HCT116 (cell line): Measurements from ENCODE around the gene FRMPD1. TPM values are rescaled to one million over a fixed set of nuclear protein-coding genes. Genes with fewer than 3 reads are reported as not detected.

Experiments
- ATAC-seq: fragments of 200-7000 bp; cut with Tn5 transposase; 2 replicates; pipeline ENCODE4 v1.9.1; 2020; ENCODE audit warnings: mild to moderate bottlenecking, moderate library complexity
- BruUV-seq: library from RNA; stranded (reverse); fragments of 400-500 nt; replicated peaks from 2 replicates; lab custom pipeline; 2021; lab: Mats Ljungman, UMichigan
- CTCF ChIA-PET: fragments of 300-600 bp; sonication (Branson Sonifier 250); formaldehyde crosslinking; loops from one replicate; lab custom pipeline; 2021; ENCODE audit warnings: antibody characterized with exemption; lab: Charles Lee
- POLR2A ChIA-PET: fragments of 300-600, 350-600 bp; sonication (Branson Sonifier 250); formaldehyde crosslinking; loops from one replicate; lab custom pipeline; 2021; ENCODE audit warnings: antibody characterized with exemption; lab: Charles Lee
- RAD21 ChIA-PET, 2 experiments: fragments of 300-600 bp; sonication (Branson Sonifier 250); formaldehyde crosslinking; loops; one replicate each; lab custom pipeline; 2023; ENCODE audit warnings: low total read pairs in 2 of 2; ENCODE audit not compliant: uncharacterized antibody in 2 of 2, unreplicated experiment in 2 of 2, low non-redundant PET in 1 of 2; lab: Charles Lee
- DNase-seq: peaks from one replicate; pipeline ENCODE4 v3.0.0-alpha.2; 2010; ENCODE audit warnings: low read depth, low spot score
- H2AFZ ChIP-seq: fragments of 200-600 bp; shearing (Covaris generic), sonication (generic); 2 replicates; pipeline ENCODE4 v1.6.1; 2017; ENCODE audit warnings: low read depth, mixed run types, mixed read lengths, antibody characterized with exemption, low read length; ENCODE audit not compliant: poor library complexity, severe bottlenecking
- H3K27ac ChIP-seq: 2 replicates; pipeline ENCODE4 v1.5.1; 2012; ENCODE audit warnings: low read depth, low read length
- H3K27me3 ChIP-seq: fragments of 200-600 bp; sonication (generic); 2 replicates; pipeline ENCODE4 v1.6.1; 2016; ENCODE audit warnings: mixed run types, low read length, mixed read lengths; ENCODE audit not compliant: insufficient read depth
- H3K36me3 ChIP-seq, 2 experiments: fragments of 200-500 bp in 1 of 2; fragments of 200-600 bp in 1 of 2; sonication (Bioruptor generic) in 1 of 2; sonication (generic) in 1 of 2; 2 replicates each; pipeline versions ENCODE4 v1.5.1 to v1.6.1; 2014 to 2016; ENCODE audit warnings: low read length in 2 of 2, inconsistent platforms in 1 of 2, mixed read lengths in 1 of 2, mixed run types in 1 of 2; ENCODE audit not compliant: insufficient read depth in 2 of 2, control insufficient read depth in 1 of 2
- H3K4me1 ChIP-seq, 2 experiments: fragments of 200-600 bp in 1 of 2; sonication (generic) in 1 of 2; 2 replicates each; pipeline versions ENCODE4 v1.5.1 to v1.6.1; 2012 to 2017; ENCODE audit warnings: low read length in 2 of 2, inconsistent platforms in 1 of 2, mild to moderate bottlenecking in 1 of 2, mixed read lengths in 1 of 2, mixed run types in 1 of 2, moderate library complexity in 1 of 2; ENCODE audit not compliant: insufficient read depth in 2 of 2, control insufficient read depth in 1 of 2
- H3K4me2 ChIP-seq: fragments of 200-600 bp; sonication (generic); 2 replicates; pipeline ENCODE4 v1.6.1; 2017; ENCODE audit warnings: mixed run types, low read length, mixed read lengths
- H3K4me3 ChIP-seq, 2 experiments: fragments of 200-600 bp in 1 of 2; sonication (generic) in 1 of 2; replicated peaks in 1 of 2; 2 replicates each; pipeline ENCODE4 v1.5.1; 2011 to 2016; ENCODE audit warnings: low read length in 2 of 2, control low read depth in 1 of 2, low read depth in 1 of 2, mild to moderate bottlenecking in 1 of 2, mixed read lengths in 1 of 2, mixed run types in 1 of 2
- H3K79me2 ChIP-seq: fragments of 200-600 bp; sonication (generic); 2 replicates; pipeline ENCODE4 v1.6.1; 2017; ENCODE audit warnings: mild to moderate bottlenecking, mixed run types, low read length, moderate library complexity, mixed read lengths; ENCODE audit not compliant: insufficient read depth
- H3K9ac ChIP-seq: fragments of 200-600 bp; sonication (generic); 2 replicates; pipeline ENCODE4 v1.6.1; 2016; ENCODE audit warnings: low read length, mixed read lengths
- H3K9me2 ChIP-seq: fragments of 200-600 bp; sonication (generic), shearing (Covaris generic); 2 replicates; pipeline ENCODE4 v1.6.1; 2017; ENCODE audit warnings: mixed run types, mild to moderate bottlenecking, moderate library complexity; ENCODE audit not compliant: insufficient read depth
- H3K9me3 ChIP-seq, 2 experiments: fragments of 200-500 bp in 1 of 2; fragments of 200-600 bp in 1 of 2; sonication (Bioruptor generic) in 1 of 2; sonication (generic) in 1 of 2; 2 replicates each; pipeline ENCODE4 v1.6.1; 2014 to 2017; ENCODE audit warnings: low read length in 2 of 2, mixed read lengths in 2 of 2, inconsistent platforms in 1 of 2, low read depth in 1 of 2, mild to moderate bottlenecking in 1 of 2, mixed run types in 1 of 2, moderate library complexity in 1 of 2; ENCODE audit not compliant: control insufficient read depth in 1 of 2, insufficient read depth in 1 of 2
- H4K20me1 ChIP-seq: fragments of 200-600 bp; sonication (generic), shearing (Covaris generic); 2 replicates; pipeline ENCODE4 v1.6.1; 2017; ENCODE audit warnings: mixed run types, mild to moderate bottlenecking, moderate library complexity; ENCODE audit not compliant: insufficient read depth
- CBX3 ChIP-seq: IDR thresholded peaks from 2 replicates; pipeline ENCODE4 v1.6.1; 2012; ENCODE audit warnings: low read depth
- CEBPB ChIP-seq: IDR thresholded peaks from 2 replicates; pipeline ENCODE4 v1.6.1; 2012; ENCODE audit warnings: low read depth
- POLR2AphosphoS5 ChIP-seq: IDR thresholded peaks from 2 replicates; pipeline ENCODE4 v1.6.1; 2011; ENCODE audit warnings: mild to moderate bottlenecking, low read depth, low read length, moderate library complexity
- SIN3A ChIP-seq: IDR thresholded peaks from 2 replicates; pipeline ENCODE4 v1.6.1; 2012; ENCODE audit warnings: low read depth
- SP1 ChIP-seq: IDR thresholded peaks from 2 replicates; pipeline ENCODE4 v1.6.1; 2012; ENCODE audit warnings: low read depth
- TCF7L2 ChIP-seq: IDR thresholded peaks from 2 replicates; pipeline ENCODE4 v1.7.0; 2011; ENCODE audit warnings: borderline replicate concordance, inconsistent platforms; ENCODE audit not compliant: insufficient read depth, insufficient read length; ENCODE audit errors: extremely low read depth
- ZFX ChIP-seq: fragments of 450-650 bp; IDR thresholded peaks from 2 replicates; pipeline ENCODE4 v1.6.1; 2017
- intact Hi-C: fragments of 100-400 bp; cut with micrococcal nuclease; formaldehyde crosslinking; loops from 2 replicates; pipeline ENCODE4 v1.10.0; 2022
- total RNA-seq: library from RNA; stranded (reverse); gene quantifications from one replicate; pipeline ENCODE4 v1.2.1, GENCODE V29; 2021; ENCODE audit not compliant: unreplicated experiment

Gene FRMPD1
- total RNA-seq, 1 experiment from 2014 or later: 0.52 TPM

- RAD21 ChIA-PET: no interaction called here
- H3K27ac ChIP-seq: no peak overlapping the region
- H3K4me1 ChIP-seq: no peaks in the 10 kb centered on the region
- H3K27me3 ChIP-seq: peaks cover 11% of the 10 kb centered on the region
- no peaks in the 10 kb centered on the region for H4K20me1 ChIP-seq
- H3K79me2 ChIP-seq: no peaks in the 10 kb centered on the region
- no peak overlapping the region for H3K4me2 ChIP-seq
- DNase-seq (no peak), ATAC-seq (no peak)
- H3K9me3 ChIP-seq: no peaks in the 10 kb centered on the region
- POLR2A ChIA-PET: no interaction called here
- H3K9me2 ChIP-seq: no peaks in the 10 kb centered on the region
- H2AFZ ChIP-seq: no peak overlapping the region
- TF ChIP-seq TCF7L2: no peak
- no peak for TF ChIP-seq SP1
- no peak for TF ChIP-seq SIN3A
- no peak for TF ChIP-seq CEBPB
- no peak for TF ChIP-seq ZFX
- H3K9ac ChIP-seq: no peak overlapping the region
- H3K4me3 ChIP-seq: no peak overlapping the region
- CTCF ChIA-PET: no interaction called here
- no peaks in the 10 kb centered on the region for H3K36me3 ChIP-seq
- intact Hi-C loops: no loop called here
- no TSS peak for BruUV-seq
Measured at GRCh38 chr9:37694355-37694754, 43.6 kb downstream of the FRMPD1 start.

- H4K20me1 ChIP-seq: no peaks in the 10 kb centered on the region
- ATAC-seq: no peak
Measured at GRCh38 chr9:37696528-37696927, 45.8 kb downstream of the FRMPD1 start.

More at GRCh38 chr9:37696528-37696927, 45.8 kb downstream of the FRMPD1 start:
- intact Hi-C loops: no loop called here
- H3K4me3 ChIP-seq: no peak overlapping the region
- ChIA-PET RAD21 (no interaction called here), POLR2A (no interaction called here), CTCF (no interaction called here)
- no peak for DNase-seq
- no peaks in the 10 kb centered on the region for H3K9me3 ChIP-seq
- no peaks in the 10 kb centered on the region for H3K4me1 ChIP-seq
- no TSS peak for BruUV-seq
- no peak overlapping the region for H3K4me2 ChIP-seq
- H3K27me3 ChIP-seq: peaks cover 8% of the 10 kb centered on the region; the same call in 1 of the 2 replicates
- no peaks in the 10 kb centered on the region for H3K9me2 ChIP-seq
- H3K9ac ChIP-seq: no peak overlapping the region
- H2AFZ ChIP-seq: no peak overlapping the region
- TF ChIP-seq CBX3 (no peak), CEBPB (no peak), POLR2AphosphoS5 (no peak), SP1 (no peak)
- no peaks in the 10 kb centered on the region for H3K36me3 ChIP-seq
- no peak overlapping the region for H3K27ac ChIP-seq
- no peaks in the 10 kb centered on the region for H3K79me2 ChIP-seq
